Type B pancreatic cell (in vitro differentiated cells): ENCODE results near the gene INO80. TPM values are rescaled to one million over a fixed set of nuclear protein-coding genes. Genes with fewer than 3 reads are reported as not detected.

Source experiments
- DNase-seq: peaks from one replicate; pipeline ENCODE4 v3.0.0; 2021; ENCODE audit warnings: mixed read lengths; ENCODE audit not compliant: unreplicated experiment; ENCODE audit errors: extremely low spot score
- H3K27ac Mint-ChIP-seq: 2 replicates; pipeline ENCODE4 v1.8.0; 2021; ENCODE audit warnings: mild to moderate bottlenecking, mixed read lengths
- H3K27me3 Mint-ChIP-seq: 2 replicates; pipeline ENCODE4 v1.8.0; 2021; ENCODE audit warnings: mixed read lengths
- H3K36me3 Mint-ChIP-seq: 2 replicates; pipeline ENCODE4 v1.8.0; 2021; ENCODE audit warnings: mixed read lengths
- H3K4me1 Mint-ChIP-seq: one replicate; pipeline ENCODE4 v1.8.0; 2021; ENCODE audit warnings: mixed read lengths; ENCODE audit not compliant: unreplicated experiment
- H3K4me3 Mint-ChIP-seq: 2 replicates; pipeline ENCODE4 v1.8.0; 2021; ENCODE audit warnings: mild to moderate bottlenecking, mixed read lengths
- H3K9me3 Mint-ChIP-seq: 2 replicates; pipeline ENCODE4 v1.8.0; 2021; ENCODE audit warnings: mixed read lengths
- CTCF ChIP-seq: fragments of 200-600 bp; sonication (generic); conservative IDR thresholded peaks from 2 replicates; pipeline ENCODE4 v1.5.0; 2021; ENCODE audit warnings: antibody characterized with exemption, mild to moderate bottlenecking
- total RNA-seq: library from RNA; stranded (reverse); gene quantifications from 2 replicates; pipeline ENCODE4 v1.2.1, GENCODE V29; 2021; ENCODE audit warnings: low replicate concordance

Gene INO80
- total RNA-seq, 1 donor from 2014 or later = 22.3 TPM

GRCh38 chr15:41006479-41006878 lies 109.6 kb downstream of the INO80 start:
- H3K36me3 Mint-ChIP-seq = peaks cover 10% of the 10 kb centered on the region
- H3K27me3 Mint-ChIP-seq = no peaks in the 10 kb centered on the region
- H3K9me3 Mint-ChIP-seq = no peaks in the 10 kb centered on the region
- no peak overlapping the region for H3K4me3 Mint-ChIP-seq
- no peak for DNase-seq
- no peak overlapping the region for H3K27ac Mint-ChIP-seq
- no peaks in the 10 kb centered on the region for H3K4me1 Mint-ChIP-seq
- TF ChIP-seq CTCF = no peak

DNA sequence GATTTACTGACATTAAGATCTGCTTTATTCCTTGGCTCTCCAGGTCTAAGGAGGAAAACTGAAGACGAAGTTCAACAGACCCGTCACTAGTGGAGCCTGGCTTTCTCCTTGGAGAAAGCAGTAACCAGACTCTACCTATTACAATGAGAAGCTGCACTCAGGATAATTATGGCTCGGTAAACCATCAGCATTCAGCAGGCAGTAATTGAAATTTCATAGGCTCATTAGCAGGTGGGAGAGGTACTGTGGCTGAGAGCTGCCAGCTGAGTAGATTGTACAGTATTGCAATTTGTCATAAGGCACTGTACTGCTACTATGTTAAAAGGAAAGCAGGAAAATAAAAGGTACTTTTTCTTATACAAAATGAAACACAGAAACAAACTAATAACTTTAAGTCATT lies 111.6 kb downstream of the INO80 start:
- Mint-ChIP-seq H3K4me1 (no peaks in the 10 kb centered on the region), H3K36me3 (peaks cover 19% of the 10 kb centered on the region), H3K4me3 (no peak overlapping the region), H3K9me3 (no peaks in the 10 kb centered on the region), H3K27me3 (no peaks in the 10 kb centered on the region), H3K27ac (no peak overlapping the region)
- no peak for TF ChIP-seq CTCF
- no peak for DNase-seq

- TF ChIP-seq CTCF = no peak
- Mint-ChIP-seq H3K9me3 (no peaks in the 10 kb centered on the region), H3K27me3 (no peaks in the 10 kb centered on the region), H3K4me3 (no peak overlapping the region), H3K27ac (no peak overlapping the region), H3K4me1 (no peaks in the 10 kb centered on the region), H3K36me3 (peaks cover 17% of the 10 kb centered on the region)
- no peak for DNase-seq
Observed at GRCh38 chr15:41001524-41002214, 114.4 kb downstream of the INO80 start.

DNA sequence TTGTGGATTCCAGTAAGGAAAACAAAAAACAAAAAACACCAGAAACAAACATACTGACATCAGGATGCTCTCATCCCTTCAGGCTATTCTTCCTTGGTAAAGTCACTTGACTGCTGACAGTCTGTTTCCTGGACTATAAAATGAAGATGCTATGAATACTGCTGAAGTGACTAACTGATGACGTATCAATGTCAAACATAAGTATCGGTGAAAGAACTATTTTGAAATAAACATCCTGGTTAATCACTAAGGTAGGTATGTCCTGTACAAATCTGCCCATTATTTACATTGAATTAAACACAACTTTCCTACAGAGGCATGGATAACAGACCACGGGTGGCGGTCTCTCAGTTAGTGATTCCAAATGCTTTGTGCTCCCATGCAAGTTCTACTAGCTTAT lies 116.9 kb downstream of the INO80 start:
- no peaks in the 10 kb centered on the region for H3K4me1 Mint-ChIP-seq
- H3K9me3 Mint-ChIP-seq = no peaks in the 10 kb centered on the region
- peaks cover 21% of the 10 kb centered on the region for H3K36me3 Mint-ChIP-seq
- H3K4me3 Mint-ChIP-seq = no peak overlapping the region
- no peaks in the 10 kb centered on the region for H3K27me3 Mint-ChIP-seq
- TF ChIP-seq CTCF = no peak
- no peak overlapping the region for H3K27ac Mint-ChIP-seq
- no peak for DNase-seq

DNA sequence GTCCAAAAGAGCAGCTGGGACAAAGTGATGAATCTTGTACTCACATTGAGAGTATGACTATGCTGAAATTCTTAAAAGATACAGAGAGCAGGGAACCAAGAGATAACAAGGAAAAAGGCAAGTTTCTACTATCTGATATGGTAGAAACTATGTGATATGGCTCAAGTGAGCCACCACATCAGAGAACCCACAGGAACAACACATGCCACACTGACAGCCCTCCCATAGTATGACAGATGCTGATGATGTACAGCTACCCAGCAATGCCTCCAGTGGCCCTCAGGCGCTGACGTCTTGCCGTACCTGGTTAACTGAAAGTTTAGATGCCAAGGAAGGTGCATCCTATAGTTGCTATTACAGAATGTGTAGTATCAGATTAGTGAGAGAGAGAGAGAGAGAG lies 120.4 kb downstream of the INO80 start:
- no peak for DNase-seq
- H3K9me3 Mint-ChIP-seq = no peaks in the 10 kb centered on the region
- H3K27ac Mint-ChIP-seq = peak overlapping the region; percentile 52
- H3K4me3 Mint-ChIP-seq = no peak overlapping the region
- H3K27me3 Mint-ChIP-seq = no peaks in the 10 kb centered on the region
- H3K36me3 Mint-ChIP-seq = peaks cover 27% of the 10 kb centered on the region
- TF ChIP-seq CTCF = no peak
- no peaks in the 10 kb centered on the region for H3K4me1 Mint-ChIP-seq
